ENCODE data around the gene PLA2G4B. TPM values are rescaled to one million over a fixed set of nuclear protein-coding genes. Genes with fewer than 3 reads are reported as not detected.
A peak's percentile ranks its signal among the peaks of the same experiment; 100 is the strongest.

PLA2G4B gene, protein sequence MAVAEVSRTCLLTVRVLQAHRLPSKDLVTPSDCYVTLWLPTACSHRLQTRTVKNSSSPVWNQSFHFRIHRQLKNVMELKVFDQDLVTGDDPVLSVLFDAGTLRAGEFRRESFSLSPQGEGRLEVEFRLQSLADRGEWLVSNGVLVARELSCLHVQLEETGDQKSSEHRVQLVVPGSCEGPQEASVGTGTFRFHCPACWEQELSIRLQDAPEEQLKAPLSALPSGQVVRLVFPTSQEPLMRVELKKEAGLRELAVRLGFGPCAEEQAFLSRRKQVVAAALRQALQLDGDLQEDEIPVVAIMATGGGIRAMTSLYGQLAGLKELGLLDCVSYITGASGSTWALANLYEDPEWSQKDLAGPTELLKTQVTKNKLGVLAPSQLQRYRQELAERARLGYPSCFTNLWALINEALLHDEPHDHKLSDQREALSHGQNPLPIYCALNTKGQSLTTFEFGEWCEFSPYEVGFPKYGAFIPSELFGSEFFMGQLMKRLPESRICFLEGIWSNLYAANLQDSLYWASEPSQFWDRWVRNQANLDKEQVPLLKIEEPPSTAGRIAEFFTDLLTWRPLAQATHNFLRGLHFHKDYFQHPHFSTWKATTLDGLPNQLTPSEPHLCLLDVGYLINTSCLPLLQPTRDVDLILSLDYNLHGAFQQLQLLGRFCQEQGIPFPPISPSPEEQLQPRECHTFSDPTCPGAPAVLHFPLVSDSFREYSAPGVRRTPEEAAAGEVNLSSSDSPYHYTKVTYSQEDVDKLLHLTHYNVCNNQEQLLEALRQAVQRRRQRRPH
- total RNA-seq (1.9 TPM), polyA plus RNA-seq (45.4 TPM)
- long read RNA-seq, donor 1, result 0 reads
- long read RNA-seq, donor 2, result 0 reads
- long read RNA-seq, donor 3, result 0 reads
- long read RNA-seq, donor 4, result 0 reads
- long read RNA-seq, donor 5, result 0 reads
- long read RNA-seq, donor 6, result 0 reads
- long read RNA-seq, donor 7, result 0 reads
- long read RNA-seq, donor 8, result 0 reads
- long read RNA-seq, donor 9, result 0 reads
- long read RNA-seq, donor 10, result 0 reads

DNA sequence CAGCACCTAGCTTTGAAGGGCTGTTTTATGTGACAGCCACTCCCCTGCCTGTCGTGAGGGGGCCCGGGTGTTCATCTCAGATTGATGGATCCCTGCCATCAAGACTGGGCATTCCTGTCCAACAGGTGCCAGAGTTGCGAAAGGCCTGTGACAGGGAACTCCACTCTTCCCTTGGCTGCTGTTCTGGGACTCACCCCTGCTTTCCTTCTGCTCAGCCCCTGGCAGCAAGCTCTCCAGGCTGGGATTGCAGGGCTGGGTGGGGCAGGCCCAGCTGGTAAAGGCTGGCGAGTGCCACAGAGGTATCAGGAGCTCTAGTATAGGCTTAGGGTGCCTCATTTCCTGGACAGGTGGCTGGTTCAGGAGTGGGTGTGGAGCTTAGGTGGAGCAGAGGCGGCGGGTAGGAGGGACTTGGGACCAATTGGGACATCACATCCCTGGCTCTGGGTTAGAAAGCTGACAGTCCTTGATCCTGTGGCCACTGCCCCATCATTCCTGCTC lies at the start of gene PLA2G4B:
Gene PLA2G4B (plus strand): TSS at position 448 of the 498 bp plus-strand sequence. CDS start 67 bp downstream, outside the sequence.
- Histone ChIP-seq H3K27me3 (ENCODE audit: control insufficient read depth in 2 of 2, insufficient read depth in 1 of 2, low read length in 1 of 2) (no peaks in the 10 kb centered on the region), H3K27ac (ENCODE audit: low read depth in 1 of 2, low read length in 1 of 2) (no peak within 1 kb of the TSS), H3K36me3 (ENCODE audit: control insufficient read depth in 2 of 2, insufficient read depth in 2 of 2, low read length in 1 of 2) (peaks cover 3 to 18% of the 10 kb centered on the region in 2 donors), H3K9me3 (ENCODE audit: control insufficient read depth in 2 of 2, insufficient read depth in 1 of 2, low read length in 1 of 2) (no peaks in the 10 kb centered on the region), H3K4me1 (ENCODE audit: control insufficient read depth in 2 of 2, insufficient read depth in 2 of 2, low read length in 2 of 2) (no peaks in the 10 kb centered on the region), H3K4me3 (ENCODE audit: low read length in 2 of 2) (no peak within 1 kb of the TSS)
- 93% methylated on average over 6 of the region's 6 CpGs for WGBS
- DNase-seq (ENCODE audit: low read depth in 6 of 9, low spot score in 9 of 9), result no peak

DNA sequence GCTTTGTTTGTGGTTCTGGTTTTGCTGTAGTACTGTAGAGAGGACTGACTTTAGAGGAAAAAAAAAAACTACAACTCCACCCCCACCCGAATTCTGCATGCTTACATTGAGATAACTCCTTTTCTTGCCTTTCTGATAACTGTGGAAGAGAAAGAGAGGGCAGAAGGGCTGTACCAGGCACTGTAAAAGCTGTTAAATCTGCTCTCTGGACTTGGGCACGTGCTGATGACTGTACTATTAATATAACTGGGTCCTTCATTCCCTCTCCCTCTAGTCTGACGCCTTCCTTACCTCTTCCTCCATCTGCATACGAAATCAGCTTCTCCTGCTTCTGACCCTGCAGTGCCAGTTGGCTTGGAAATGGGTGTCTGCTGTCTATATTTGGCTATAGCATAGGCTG lies 49.4 kb upstream of the PLA2G4B start:
- Histone ChIP-seq H3K27me3 (ENCODE audit: control insufficient read depth in 2 of 2, insufficient read depth in 1 of 2, low read length in 1 of 2) (no peaks in the 10 kb centered on the region), H3K9me3 (ENCODE audit: control insufficient read depth in 2 of 2, insufficient read depth in 1 of 2, low read length in 1 of 2) (no peaks in the 10 kb centered on the region), H3K27ac (ENCODE audit: low read depth in 1 of 2, low read length in 1 of 2) (peak overlapping the region in 1 of 2 donors; percentile 18), H3K4me3 (ENCODE audit: low read length in 2 of 2) (no peak overlapping the region), H3K36me3 (ENCODE audit: control insufficient read depth in 2 of 2, insufficient read depth in 2 of 2, low read length in 1 of 2) (no peaks in the 10 kb centered on the region), H3K4me1 (ENCODE audit: control insufficient read depth in 2 of 2, insufficient read depth in 2 of 2, low read length in 2 of 2) (peaks cover 22 to 38% of the 10 kb centered on the region in 2 donors)
- no peak for DNase-seq (ENCODE audit: low read depth in 6 of 9, low spot score in 9 of 9)
- 42% methylated on average over 4 of the region's 4 CpGs for WGBS

DNA sequence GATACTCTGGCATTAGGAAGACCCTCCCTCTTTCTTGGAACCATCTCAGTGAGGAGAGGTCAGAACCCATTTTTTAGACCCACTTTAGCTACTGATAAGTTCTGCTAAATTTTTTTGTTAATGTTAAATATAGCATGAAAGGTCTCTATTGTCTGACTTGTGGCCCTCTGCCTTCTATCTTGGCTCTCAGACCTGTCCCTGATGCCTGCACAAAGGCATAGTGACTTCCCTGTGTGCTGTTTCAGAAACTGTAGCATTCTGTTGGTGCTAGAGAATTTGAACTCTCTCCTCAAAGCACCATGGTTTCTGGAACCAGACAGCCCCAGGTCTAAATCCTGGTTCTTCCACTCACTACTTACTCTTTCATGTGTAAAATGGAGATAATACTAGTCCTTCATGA lies 49.0 kb upstream of the PLA2G4B start:
- no peak overlapping the region for H3K4me3 ChIP-seq (ENCODE audit: low read length in 2 of 2)
- no peak for DNase-seq (ENCODE audit: low read depth in 6 of 9, low spot score in 9 of 9)
- no peaks in the 10 kb centered on the region for H3K36me3 ChIP-seq (ENCODE audit: control insufficient read depth in 2 of 2, insufficient read depth in 2 of 2, low read length in 1 of 2)
- H3K27me3 ChIP-seq (ENCODE audit: control insufficient read depth in 2 of 2, insufficient read depth in 1 of 2, low read length in 1 of 2), result no peaks in the 10 kb centered on the region
- H3K27ac ChIP-seq (ENCODE audit: low read depth in 1 of 2, low read length in 1 of 2), result no peak overlapping the region
- no peaks in the 10 kb centered on the region for H3K9me3 ChIP-seq (ENCODE audit: control insufficient read depth in 2 of 2, insufficient read depth in 1 of 2, low read length in 1 of 2)
- H3K4me1 ChIP-seq (ENCODE audit: control insufficient read depth in 2 of 2, insufficient read depth in 2 of 2, low read length in 2 of 2), result peaks cover 22 to 38% of the 10 kb centered on the region in 2 donors

DNA sequence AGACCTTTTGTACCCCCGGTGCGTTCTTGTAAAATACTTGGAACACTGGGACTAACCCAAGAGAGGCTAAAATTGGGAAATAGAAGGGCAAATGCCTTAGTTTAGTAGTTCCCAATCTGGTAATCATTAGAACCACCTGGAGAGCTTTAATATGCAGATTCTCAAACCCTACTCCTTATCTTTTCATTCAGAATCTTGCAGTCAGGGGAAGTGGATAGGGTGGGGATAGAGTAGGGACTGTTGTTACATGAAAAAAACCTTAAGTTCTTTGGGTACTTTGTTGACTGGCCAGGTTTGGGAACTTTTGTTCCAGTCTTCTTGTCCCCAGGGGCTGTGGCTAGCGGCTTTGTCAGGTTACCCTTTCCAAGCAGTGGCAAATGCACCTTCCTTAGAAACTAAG lies 48.5 kb upstream of the PLA2G4B start:
- Histone ChIP-seq H3K4me3 (ENCODE audit: low read length in 2 of 2) (no peak overlapping the region), H3K27ac (ENCODE audit: low read depth in 1 of 2, low read length in 1 of 2) (no peak overlapping the region), H3K36me3 (ENCODE audit: control insufficient read depth in 2 of 2, insufficient read depth in 2 of 2, low read length in 1 of 2) (no peaks in the 10 kb centered on the region), H3K9me3 (ENCODE audit: control insufficient read depth in 2 of 2, insufficient read depth in 1 of 2, low read length in 1 of 2) (no peaks in the 10 kb centered on the region), H3K4me1 (ENCODE audit: control insufficient read depth in 2 of 2, insufficient read depth in 2 of 2, low read length in 2 of 2) (peaks cover 22 to 38% of the 10 kb centered on the region in 2 donors), H3K27me3 (ENCODE audit: control insufficient read depth in 2 of 2, insufficient read depth in 1 of 2, low read length in 1 of 2) (no peaks in the 10 kb centered on the region)
- no peak for DNase-seq (ENCODE audit: low read depth in 6 of 9, low spot score in 9 of 9)
- 90% methylated on average over 3 of the region's 3 CpGs for WGBS

DNA sequence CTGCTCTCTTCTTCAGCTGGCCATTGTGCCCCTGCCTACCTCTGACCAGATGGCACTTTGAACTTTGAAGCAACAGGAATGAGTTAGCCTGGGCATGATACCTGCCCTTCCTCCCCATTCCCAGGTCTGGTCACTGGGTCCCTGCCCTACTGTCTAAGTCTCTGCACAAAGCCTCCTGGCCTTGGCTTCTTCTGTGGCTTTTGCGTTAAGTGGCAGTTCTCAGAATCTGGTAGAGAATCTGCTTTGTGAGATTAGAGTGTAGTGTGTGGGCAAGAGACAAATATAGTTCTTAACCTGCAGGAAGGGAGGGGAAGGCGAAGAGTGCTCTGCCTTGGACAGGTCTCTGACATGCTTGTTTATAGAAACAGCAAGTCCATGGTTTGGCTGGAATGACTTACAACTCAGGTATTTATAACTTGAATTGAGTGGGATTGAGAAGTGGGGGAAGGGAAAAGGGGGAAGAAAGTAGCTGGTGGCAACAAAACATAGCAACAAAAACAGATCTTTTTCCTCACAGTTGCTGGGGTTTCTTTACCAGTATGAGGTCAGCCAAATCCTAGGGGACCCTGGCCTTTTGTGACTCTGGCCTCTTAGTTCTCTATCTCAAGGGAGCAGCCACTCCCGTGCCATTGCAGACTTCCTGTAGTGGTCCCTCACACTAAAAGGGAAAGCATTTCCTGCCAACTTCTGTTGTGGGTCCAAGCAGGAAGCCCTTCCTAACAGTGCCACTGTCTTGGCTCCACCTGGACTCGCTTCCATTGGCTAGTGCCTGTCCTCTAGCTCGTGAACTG lies 47.7 kb upstream of the PLA2G4B start:
- peaks cover 24 to 41% of the 10 kb centered on the region in 2 donors for H3K4me1 ChIP-seq (ENCODE audit: control insufficient read depth in 2 of 2, insufficient read depth in 2 of 2, low read length in 2 of 2)
- DNase-seq (ENCODE audit: low read depth in 6 of 9, low spot score in 9 of 9), result peak in 1 of 9 donors; percentile 40

DNA sequence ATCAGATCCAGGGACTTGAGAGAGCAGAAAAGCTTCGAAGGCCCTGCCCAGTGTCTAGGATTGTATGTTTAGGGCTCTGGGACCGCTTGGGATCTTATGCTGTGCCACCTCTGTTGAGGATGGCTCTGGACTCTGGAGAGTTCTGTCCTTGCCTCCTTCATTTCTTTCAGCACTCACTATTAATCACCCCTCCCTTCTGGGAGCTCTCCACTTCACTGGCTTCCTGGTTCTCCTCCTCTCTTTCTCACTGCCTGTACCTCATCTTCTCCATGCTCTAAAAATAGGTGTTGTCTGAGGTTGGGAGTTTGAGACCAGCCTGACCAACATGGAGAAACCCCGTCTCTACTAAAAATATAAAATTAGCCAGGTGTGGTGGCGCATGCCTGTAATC lies 47.1 kb upstream of the PLA2G4B start:
- no peak for DNase-seq (ENCODE audit: low read depth in 6 of 9, low spot score in 9 of 9)
- peaks cover 30 to 47% of the 10 kb centered on the region in 2 donors for H3K4me1 ChIP-seq (ENCODE audit: control insufficient read depth in 2 of 2, insufficient read depth in 2 of 2, low read length in 2 of 2)
- peak overlapping the region in 1 of 2 donors; percentile 40 for H3K27ac ChIP-seq (ENCODE audit: low read depth in 1 of 2, low read length in 1 of 2)
- no peaks in the 10 kb centered on the region for H3K9me3 ChIP-seq (ENCODE audit: control insufficient read depth in 2 of 2, insufficient read depth in 1 of 2, low read length in 1 of 2)
- 84% methylated on average over 4 of the region's 4 CpGs for WGBS
- no peaks in the 10 kb centered on the region for H3K36me3 ChIP-seq (ENCODE audit: control insufficient read depth in 2 of 2, insufficient read depth in 2 of 2, low read length in 1 of 2)
- no peak overlapping the region for H3K4me3 ChIP-seq (ENCODE audit: low read length in 2 of 2)
- no peaks in the 10 kb centered on the region for H3K27me3 ChIP-seq (ENCODE audit: control insufficient read depth in 2 of 2, insufficient read depth in 1 of 2, low read length in 1 of 2)

More for the DNA sequence above, 47.7 kb upstream of the PLA2G4B start:
- WGBS, result 11% methylated on average over 5 of the region's 5 CpGs
- H3K4me3 ChIP-seq (ENCODE audit: low read length in 2 of 2), result no peak overlapping the region
- peak overlapping the region; percentile 15 to 40 for H3K27ac ChIP-seq (ENCODE audit: low read depth in 1 of 2, low read length in 1 of 2)
- no peaks in the 10 kb centered on the region for H3K36me3 ChIP-seq (ENCODE audit: control insufficient read depth in 2 of 2, insufficient read depth in 2 of 2, low read length in 1 of 2)
- H3K27me3 ChIP-seq (ENCODE audit: control insufficient read depth in 2 of 2, insufficient read depth in 1 of 2, low read length in 1 of 2), result no peaks in the 10 kb centered on the region
- no peaks in the 10 kb centered on the region for H3K9me3 ChIP-seq (ENCODE audit: control insufficient read depth in 2 of 2, insufficient read depth in 1 of 2, low read length in 1 of 2)

DNA sequence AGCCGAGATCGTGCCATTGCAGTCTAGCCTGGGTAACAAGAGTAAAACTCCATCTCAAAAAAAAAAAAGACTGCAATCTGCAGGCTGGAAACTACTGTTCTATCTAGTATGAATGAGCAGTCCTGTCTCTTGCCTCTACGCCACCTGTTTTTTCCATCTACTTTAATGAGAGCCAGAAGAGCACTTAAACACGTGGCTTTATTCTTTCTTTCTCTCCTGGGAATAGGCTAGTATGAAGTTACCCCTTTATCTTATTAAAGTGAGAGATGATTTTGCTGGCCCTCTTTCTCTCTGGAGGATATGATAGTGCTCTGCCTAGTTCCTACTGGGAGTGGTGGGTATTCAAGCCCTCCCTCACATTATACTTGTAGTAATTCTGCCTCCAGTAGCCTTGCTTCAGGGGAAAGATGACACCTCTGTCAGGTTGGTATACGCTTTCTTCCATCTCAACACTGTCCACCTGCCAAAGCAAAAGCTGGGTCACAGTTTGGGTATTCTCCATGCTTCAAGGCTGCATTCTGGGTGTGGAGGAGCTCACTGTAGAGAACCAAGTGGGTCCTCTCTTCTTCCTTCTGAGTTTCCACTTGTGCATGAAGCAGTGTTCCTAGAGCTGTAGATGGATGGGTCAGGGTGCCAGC lies 46.5 kb upstream of the PLA2G4B start:
- 93% methylated on average over 5 of the region's 5 CpGs for WGBS
- H3K4me1 ChIP-seq (ENCODE audit: control insufficient read depth in 2 of 2, insufficient read depth in 2 of 2, low read length in 2 of 2), result peaks cover 32 to 52% of the 10 kb centered on the region in 2 donors
- H3K27ac ChIP-seq (ENCODE audit: low read depth in 1 of 2, low read length in 1 of 2), result no peak overlapping the region

DNA sequence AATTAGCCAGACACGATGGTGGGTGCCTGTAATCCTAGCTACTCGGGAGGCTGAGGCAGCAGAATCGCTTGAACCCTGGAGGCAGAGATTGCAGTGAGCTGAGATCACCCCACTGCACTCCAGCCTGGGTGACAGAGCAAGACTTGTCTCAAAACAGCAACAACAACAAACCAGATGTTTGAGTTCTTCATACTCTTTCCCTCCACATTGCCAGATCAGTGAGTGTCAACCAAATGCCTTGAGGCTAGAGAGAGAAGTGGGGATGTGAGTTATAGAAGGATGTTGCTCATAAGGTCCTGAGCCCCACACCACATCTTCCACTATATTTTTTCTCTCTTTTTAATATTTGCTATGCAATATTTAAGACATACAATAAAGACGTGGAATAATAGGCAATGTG lies 44.6 kb upstream of the PLA2G4B start:
- peaks cover 34 to 57% of the 10 kb centered on the region in 2 donors for H3K4me1 ChIP-seq (ENCODE audit: control insufficient read depth in 2 of 2, insufficient read depth in 2 of 2, low read length in 2 of 2)
- H3K27ac ChIP-seq (ENCODE audit: low read depth in 1 of 2, low read length in 1 of 2), result no peak overlapping the region
- 97% methylated on average over 4 of the region's 4 CpGs for WGBS
- H3K36me3 ChIP-seq (ENCODE audit: control insufficient read depth in 2 of 2, insufficient read depth in 2 of 2, low read length in 1 of 2), result no peaks in the 10 kb centered on the region
- no peak for DNase-seq (ENCODE audit: low read depth in 6 of 9, low spot score in 9 of 9)
- H3K4me3 ChIP-seq (ENCODE audit: low read length in 2 of 2), result no peak overlapping the region
- H3K9me3 ChIP-seq (ENCODE audit: control insufficient read depth in 2 of 2, insufficient read depth in 1 of 2, low read length in 1 of 2), result no peaks in the 10 kb centered on the region
- H3K27me3 ChIP-seq (ENCODE audit: control insufficient read depth in 2 of 2, insufficient read depth in 1 of 2, low read length in 1 of 2), result no peaks in the 10 kb centered on the region

More for the DNA sequence above, 46.5 kb upstream of the PLA2G4B start:
- DNase-seq (ENCODE audit: low read depth in 6 of 9, low spot score in 9 of 9), result no peak
- Histone ChIP-seq H3K27me3 (ENCODE audit: control insufficient read depth in 2 of 2, insufficient read depth in 1 of 2, low read length in 1 of 2) (no peaks in the 10 kb centered on the region), H3K4me3 (ENCODE audit: low read length in 2 of 2) (no peak overlapping the region), H3K9me3 (ENCODE audit: control insufficient read depth in 2 of 2, insufficient read depth in 1 of 2, low read length in 1 of 2) (no peaks in the 10 kb centered on the region), H3K36me3 (ENCODE audit: control insufficient read depth in 2 of 2, insufficient read depth in 2 of 2, low read length in 1 of 2) (no peaks in the 10 kb centered on the region)

Measured in thymus (tissue), 14 donors.